Measurements from ENCODE around the gene TMED3.

- no peak for TF ChIP-seq CTCF (IDR thresholded peaks at IDR 0.05; ENCODE audit: low read depth, low read length)
- no peak for TF ChIP-seq EZH2phosphoT487 (IDR thresholded peaks at IDR 0.05; ENCODE audit: low read depth)
Measured at GRCh38 chr15:79265987-79266579, 44.8 kb upstream of the TMED3 start.
